BE2C (cell line): ENCODE data around the gene ELMOD2.
"Not testable (repeated sequence)": the region's sequence is repeated elsewhere in the genome, so short reads cannot be mapped to it uniquely, and the experiment has no call there.

Experiments
- DNase-seq: peaks from one replicate; pipeline ENCODE4 v3.0.0-alpha.2; 2020
- H3K27me3 ChIP-seq: fragments of 250-450 bp; sonication (Bioruptor Pico); 2 replicates; pipeline ENCODE4 v1.5.1; 2020; ENCODE audit warnings: mild to moderate bottlenecking
- H3K36me3 ChIP-seq: fragments of 250-450 bp; sonication (Bioruptor Pico); 2 replicates; pipeline ENCODE4 v1.5.1; 2020; ENCODE audit warnings: mild to moderate bottlenecking
- H3K4me1 ChIP-seq: fragments of 250-450 bp; sonication (Bioruptor Pico); 2 replicates; pipeline ENCODE4 v1.5.1; 2020
- H3K4me3 ChIP-seq: 2 replicates; pipeline ENCODE4 v1.5.1; 2011; ENCODE audit warnings: low read depth, low read length
- H3K9me3 ChIP-seq: fragments of 250-450 bp; sonication (Bioruptor Pico); 2 replicates; pipeline ENCODE4 v1.5.1; 2020
- TF ChIP-seq, protein P1 (sequence below): IDR thresholded peaks from 2 replicates; pipeline ENCODE4 v1.5.1; 2012; ENCODE audit warnings: mild to moderate bottlenecking, low read depth, low read length

Gene ELMOD2

DNA sequence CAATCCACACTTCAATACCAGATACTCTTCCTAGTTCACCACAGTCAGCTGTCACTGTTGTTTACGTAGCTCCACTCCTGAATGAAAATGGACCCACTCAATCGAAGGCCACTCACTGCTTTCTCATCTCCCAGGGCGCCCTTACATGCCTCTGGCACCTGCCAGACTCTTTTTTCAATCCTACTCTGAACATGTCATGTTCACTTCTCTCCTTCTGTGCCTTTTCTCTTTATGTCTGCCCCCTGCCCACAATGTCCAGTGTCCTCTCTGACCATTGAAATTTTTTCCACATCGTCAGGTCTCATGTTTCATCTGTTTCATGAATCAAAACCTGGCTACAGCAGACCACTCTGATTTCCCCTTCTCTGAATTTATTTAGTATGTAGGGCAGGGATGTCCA, 24.6 kb upstream of the ELMOD2 start:
- H3K4me3 ChIP-seq: no peak overlapping the region
- no peaks in the 10 kb centered on the region for H3K36me3 ChIP-seq
- TF ChIP-seq, protein P1, sequence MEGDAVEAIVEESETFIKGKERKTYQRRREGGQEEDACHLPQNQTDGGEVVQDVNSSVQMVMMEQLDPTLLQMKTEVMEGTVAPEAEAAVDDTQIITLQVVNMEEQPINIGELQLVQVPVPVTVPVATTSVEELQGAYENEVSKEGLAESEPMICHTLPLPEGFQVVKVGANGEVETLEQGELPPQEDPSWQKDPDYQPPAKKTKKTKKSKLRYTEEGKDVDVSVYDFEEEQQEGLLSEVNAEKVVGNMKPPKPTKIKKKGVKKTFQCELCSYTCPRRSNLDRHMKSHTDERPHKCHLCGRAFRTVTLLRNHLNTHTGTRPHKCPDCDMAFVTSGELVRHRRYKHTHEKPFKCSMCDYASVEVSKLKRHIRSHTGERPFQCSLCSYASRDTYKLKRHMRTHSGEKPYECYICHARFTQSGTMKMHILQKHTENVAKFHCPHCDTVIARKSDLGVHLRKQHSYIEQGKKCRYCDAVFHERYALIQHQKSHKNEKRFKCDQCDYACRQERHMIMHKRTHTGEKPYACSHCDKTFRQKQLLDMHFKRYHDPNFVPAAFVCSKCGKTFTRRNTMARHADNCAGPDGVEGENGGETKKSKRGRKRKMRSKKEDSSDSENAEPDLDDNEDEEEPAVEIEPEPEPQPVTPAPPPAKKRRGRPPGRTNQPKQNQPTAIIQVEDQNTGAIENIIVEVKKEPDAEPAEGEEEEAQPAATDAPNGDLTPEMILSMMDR: no peak
- H3K27me3 ChIP-seq: no peaks in the 10 kb centered on the region; the same call in 1 of the 2 replicates
- no peaks in the 10 kb centered on the region for H3K9me3 ChIP-seq
- no peaks in the 10 kb centered on the region for H3K4me1 ChIP-seq
- no peak for DNase-seq

DNA sequence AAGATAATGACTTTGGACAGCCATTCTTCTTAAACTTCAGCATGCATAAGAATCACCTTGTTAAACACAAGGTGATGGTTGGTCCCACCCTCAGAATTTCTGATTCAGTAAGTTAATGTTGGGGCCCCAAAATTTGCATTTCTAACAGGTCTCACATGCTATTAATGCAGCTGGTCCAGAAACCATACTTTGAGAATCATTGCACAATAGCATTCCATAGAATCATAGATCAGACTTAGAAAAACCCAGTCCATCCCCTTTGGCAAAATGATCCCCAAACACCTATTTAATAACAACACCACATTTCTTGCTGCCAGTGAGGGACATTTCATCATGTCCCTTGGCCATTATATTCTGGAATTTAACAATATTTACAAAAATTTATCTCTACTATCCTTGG, 19.7 kb upstream of the ELMOD2 start:
- no peak for DNase-seq
- peaks cover 2% of the 10 kb centered on the region; the same call in 1 of the 2 replicates for H3K9me3 ChIP-seq
- H3K4me3 ChIP-seq: no peak overlapping the region
- TF ChIP-seq, protein P1: no peak
- no peaks in the 10 kb centered on the region for H3K36me3 ChIP-seq
- H3K4me1 ChIP-seq: no peaks in the 10 kb centered on the region
- no peaks in the 10 kb centered on the region; the same call in none of the 2 replicates for H3K27me3 ChIP-seq

DNA sequence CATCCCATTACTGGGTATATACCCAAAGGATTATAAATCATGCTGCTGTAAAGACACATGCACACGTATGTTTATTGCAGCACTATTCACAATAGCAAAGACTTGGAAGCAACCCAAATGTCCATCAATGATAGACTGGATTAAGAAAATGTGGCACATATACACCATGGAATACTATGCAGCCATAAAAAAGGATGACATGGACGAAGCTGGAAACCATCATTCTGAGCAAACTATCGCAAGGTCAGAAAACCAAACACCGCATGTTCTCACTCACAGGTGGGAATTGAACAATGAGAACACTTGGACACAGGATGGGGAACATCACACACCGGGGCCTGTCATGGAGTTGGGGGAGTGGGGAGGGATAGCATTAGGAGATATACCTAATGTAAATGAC, 10.2 kb upstream of the ELMOD2 start:
- H3K4me1 ChIP-seq, H3K9me3 ChIP-seq, DNase-seq, H3K36me3 ChIP-seq, H3K4me3 ChIP-seq, H3K27me3 ChIP-seq: not testable (repeated sequence)

DNA sequence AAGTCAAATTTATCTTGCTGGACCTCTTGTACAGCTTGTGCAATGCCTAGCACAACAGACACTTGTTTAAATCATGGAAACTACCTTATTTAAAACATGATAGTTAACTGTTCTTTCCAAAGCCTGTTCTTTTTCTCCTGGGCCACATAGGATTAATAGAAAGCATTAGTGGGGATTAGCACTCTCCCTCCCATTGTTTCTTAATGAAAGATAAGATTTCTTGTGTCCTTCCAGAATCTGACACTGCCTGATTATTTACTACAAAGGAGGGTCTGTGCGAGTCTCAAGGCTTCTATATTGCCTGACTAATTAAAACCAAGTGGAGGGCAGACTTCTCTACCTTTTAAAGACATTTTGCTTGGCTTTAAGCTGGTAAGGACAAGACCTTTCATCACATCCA, 8.5 kb upstream of the ELMOD2 start:
- Histone ChIP-seq H3K36me3 (no peaks in the 10 kb centered on the region), H3K4me1 (no peaks in the 10 kb centered on the region), H3K27me3 (peaks cover 8% of the 10 kb centered on the region; the same call in 1 of the 2 replicates), H3K9me3 (no peaks in the 10 kb centered on the region; the same call in 1 of the 2 replicates), H3K4me3 (no peak overlapping the region)
- DNase-seq: no peak
- TF ChIP-seq, protein P1: no peak

DNA sequence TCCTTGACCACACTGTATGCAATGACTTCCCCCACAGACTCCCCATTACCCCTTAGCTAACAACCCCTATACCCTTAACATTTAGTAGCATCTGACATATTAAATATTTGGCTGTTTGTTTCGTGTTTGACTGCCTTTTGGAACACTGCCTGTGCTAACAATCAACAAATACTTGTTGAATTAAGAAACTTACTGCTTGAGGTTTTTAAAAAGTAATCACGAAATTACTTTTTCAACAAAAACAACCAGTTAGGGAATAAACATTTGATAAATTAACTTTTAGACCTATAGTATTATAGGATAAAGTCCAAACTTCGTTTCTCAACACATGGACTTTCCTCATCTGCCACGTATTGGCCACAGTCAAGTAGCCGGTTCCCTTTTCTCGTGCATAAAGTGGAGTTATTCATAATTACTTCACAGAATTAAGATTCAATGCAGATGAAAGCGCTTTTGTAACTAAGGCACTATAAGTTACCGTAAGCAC, 555 bp upstream of the ELMOD2 start:
- Histone ChIP-seq H3K27me3 (no peaks in the 10 kb centered on the region), H3K9me3 (no peaks in the 10 kb centered on the region), H3K4me3 (peak overlapping the region; percentile 53), H3K36me3 (peaks cover 7% of the 10 kb centered on the region), H3K4me1 (no peaks in the 10 kb centered on the region)
- TF ChIP-seq, protein P1: no peak
- DNase-seq: no peak

DNA sequence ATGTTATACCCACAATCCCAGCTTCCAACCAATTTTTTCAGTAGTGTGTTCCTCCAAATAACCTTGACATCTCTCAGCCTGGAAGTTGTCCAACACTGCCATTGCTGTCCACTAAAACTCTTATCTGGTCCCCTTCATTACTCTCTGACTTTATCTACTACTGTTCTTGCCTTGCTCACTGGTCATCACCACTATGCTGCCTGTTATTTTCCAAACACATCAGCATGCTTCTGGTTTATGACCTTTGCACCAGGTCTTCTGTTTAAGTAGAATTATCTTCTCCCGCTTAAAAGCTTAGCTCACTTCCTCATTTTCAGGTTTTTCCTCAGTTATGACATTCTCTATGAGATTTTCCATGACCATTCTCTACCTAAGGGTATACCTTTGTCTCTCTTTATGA, 5.5 kb downstream of the ELMOD2 start:
- DNase-seq: peak; percentile 34
- peaks cover 7% of the 10 kb centered on the region; the same call in 1 of the 2 replicates for H3K4me1 ChIP-seq
- TF ChIP-seq, protein P1: no peak
- H3K9me3 ChIP-seq: no peaks in the 10 kb centered on the region
- no peak overlapping the region for H3K4me3 ChIP-seq
- H3K36me3 ChIP-seq: peaks cover 7% of the 10 kb centered on the region
- no peaks in the 10 kb centered on the region for H3K27me3 ChIP-seq
